Body of pancreas (tissue), 4 donors: Measurements from ENCODE around the gene PRKD1.

Source experiments
- CTCF ChIP-seq, 7 experiments: fragments of 450-650 bp in 4 of 7; fragments of 200-600 bp in 3 of 7; sonication (generic) in 3 of 7; IDR thresholded peaks; one replicate each; pipeline ENCODE4 v1.5.1; 2016 to 2019; ENCODE audit warnings: antibody characterized with exemption in 7 of 7
- POLR2A ChIP-seq, 3 donors: fragments of 450-650 bp; IDR thresholded peaks; one replicate each; pipeline ENCODE4 v1.6.1; 2016; ENCODE audit warnings: antibody characterized with exemption in 3 of 3, mild to moderate bottlenecking in 2 of 3

- TF ChIP-seq CTCF (IDR thresholded peaks at IDR 0.05): no peak
- no peak for TF ChIP-seq POLR2A (IDR thresholded peaks at IDR 0.05)
These were observed 215.0 kb downstream of the PRKD1 start for GRCh38 chr14:29712601-29713000.
